ENCODE results near the gene CD22. TPM values are rescaled to one million over a fixed set of nuclear protein-coding genes. Genes with fewer than 3 reads are reported as not detected.

CD22 gene
- total and polyA plus RNA-seq, 2 donors (not counting 1 experiment from before 2014, with no cell fraction given) = 692 to 1,437 TPM

GRCh38 chr19:35301961-35302360, 27.0 kb upstream of the CD22 start:
- Histone ChIP-seq H3K9ac (ENCODE audit: low read length) (no peak overlapping the region), H3K36me3 (replicated peaks in 1 of 2; ENCODE audit: control extremely low read depth in 1 of 2, control insufficient read depth in 1 of 2, extremely low read depth in 1 of 2, insufficient read depth in 2 of 2, low read length in 1 of 2) (no peaks in the 10 kb centered on the region), H3K4me2 (replicated peaks; ENCODE audit: low read depth, low read length, poor library complexity, severe bottlenecking) (no peak overlapping the region), H2AFZ (ENCODE audit: insufficient read depth, low read depth, low read length, poor library complexity, severe bottlenecking) (no peak overlapping the region), H3K9me3 (ENCODE audit: control extremely low read depth in 1 of 3, control insufficient read depth in 2 of 3, insufficient read depth in 1 of 3, low read length in 2 of 3) (no peaks in the 10 kb centered on the region), H3K79me2 (ENCODE audit: control insufficient read depth, insufficient read depth, low read length) (peaks cover 25% of the 10 kb centered on the region), H3K27me3 (replicated peaks in 1 of 4; ENCODE audit: control extremely low read depth in 1 of 4, control insufficient read depth in 3 of 4, insufficient read depth in 4 of 4, low read length in 3 of 4) (no peaks in the 10 kb centered on the region), H3K27ac (ENCODE audit: low read length in 2 of 2) (no peak overlapping the region), H3K4me3 (ENCODE audit: control extremely low read depth in 1 of 5, extremely low read depth in 1 of 5, insufficient read depth in 1 of 5, low read depth in 2 of 5, low read length in 4 of 5) (no peak overlapping the region), H4K20me1 (ENCODE audit: control insufficient read depth, insufficient read depth, low read length, poor library complexity, severe bottlenecking) (no peaks in the 10 kb centered on the region), H3K4me1 (ENCODE audit: control insufficient read depth in 2 of 2, insufficient read depth in 2 of 2, low read length in 2 of 2) (peaks cover 10 to 33% of the 10 kb centered on the region in 2 donors)
- DNase-seq (no peak), ATAC-seq (ENCODE audit: low read depth) (no peak)
- CTCF ChIA-PET = no interaction called here
- H3K27ac Mint-ChIP-seq = peak overlapping the region; percentile 15
- intact Hi-C loops (cut with micrococcal nuclease) = no loop called here
- POLR2A ChIA-PET = no interaction called here
- H3K4me1 Mint-ChIP-seq = peaks cover 17% of the 10 kb centered on the region
- H3K4me3 Mint-ChIP-seq = no peak overlapping the region
- H3K9me3 Mint-ChIP-seq (ENCODE audit: insufficient read depth) = no peaks in the 10 kb centered on the region
- 92% methylated on average over 1 of the region's 2 CpGs for WGBS (ENCODE audit: insufficient coverage)
- H3K27me3 Mint-ChIP-seq = no peaks in the 10 kb centered on the region
- no peak for TF ChIP-seq CTCF (IDR thresholded peaks at IDR 0.05)
- TF ChIP-seq EZH2 (IDR thresholded peaks at IDR 0.05; ENCODE audit: borderline replicate concordance, insufficient read depth, low read depth, low read length, poor library complexity, severe bottlenecking) = no peak

GRCh38 chr19:35302446-35302845, 26.5 kb upstream of the CD22 start:
- Histone ChIP-seq H3K79me2 (ENCODE audit: control insufficient read depth, insufficient read depth, low read length) (peaks cover 22% of the 10 kb centered on the region), H4K20me1 (ENCODE audit: control insufficient read depth, insufficient read depth, low read length, poor library complexity, severe bottlenecking) (no peaks in the 10 kb centered on the region), H3K27me3 (replicated peaks in 1 of 4; ENCODE audit: control extremely low read depth in 1 of 4, control insufficient read depth in 3 of 4, insufficient read depth in 4 of 4, low read length in 3 of 4) (no peaks in the 10 kb centered on the region), H3K36me3 (replicated peaks in 1 of 2; ENCODE audit: control extremely low read depth in 1 of 2, control insufficient read depth in 1 of 2, extremely low read depth in 1 of 2, insufficient read depth in 2 of 2, low read length in 1 of 2) (no peaks in the 10 kb centered on the region), H3K27ac (ENCODE audit: low read length in 2 of 2) (no peak overlapping the region), H3K9ac (ENCODE audit: low read length) (no peak overlapping the region), H3K4me1 (ENCODE audit: control insufficient read depth in 2 of 2, insufficient read depth in 2 of 2, low read length in 2 of 2) (peaks cover 9 to 33% of the 10 kb centered on the region in 2 donors), H3K4me2 (replicated peaks; ENCODE audit: low read depth, low read length, poor library complexity, severe bottlenecking) (no peak overlapping the region), H3K9me3 (ENCODE audit: control extremely low read depth in 1 of 3, control insufficient read depth in 2 of 3, insufficient read depth in 1 of 3, low read length in 2 of 3) (no peaks in the 10 kb centered on the region), H3K4me3 (ENCODE audit: control extremely low read depth in 1 of 5, extremely low read depth in 1 of 5, insufficient read depth in 1 of 5, low read depth in 2 of 5, low read length in 4 of 5) (no peak overlapping the region), H2AFZ (ENCODE audit: insufficient read depth, low read depth, low read length, poor library complexity, severe bottlenecking) (no peak overlapping the region)
- TF ChIP-seq EZH2 (IDR thresholded peaks at IDR 0.05; ENCODE audit: borderline replicate concordance, insufficient read depth, low read depth, low read length, poor library complexity, severe bottlenecking) = no peak
- TF ChIP-seq CTCF (IDR thresholded peaks at IDR 0.05) = no peak
- ChIA-PET CTCF (no interaction called here), POLR2A (interaction anchor here (0.7 kb wide), 1 partner anchor 14 kb away, joined by 12 read pairs; no protein-coding TSS in a partner anchor)
- Mint-ChIP-seq H3K4me3 (no peak overlapping the region), H3K9me3 (ENCODE audit: insufficient read depth) (no peaks in the 10 kb centered on the region), H3K27ac (no peak overlapping the region), H3K27me3 (no peaks in the 10 kb centered on the region), H3K4me1 (peaks cover 22% of the 10 kb centered on the region)
- intact Hi-C loops (cut with micrococcal nuclease) = no loop called here
- 86% methylated on average over 10 of the region's 16 CpGs for WGBS (ENCODE audit: insufficient coverage)
- DNase-seq (no peak), ATAC-seq (ENCODE audit: low read depth) (no peak)
